Testis (tissue), 2 donors: ENCODE measurements around the gene KLHL22.

ENCODE experiments used
- CTCF ChIP-seq, 3 experiments: fragments of 450-650 bp in 2 of 3; fragments of 200-600 bp in 1 of 3; sonication (generic) in 1 of 3; IDR thresholded peaks; one replicate each; pipeline ENCODE4 v1.5.1; 2016 to 2019; ENCODE audit warnings: antibody characterized with exemption in 3 of 3, mild to moderate bottlenecking in 2 of 3, moderate library complexity in 1 of 3
- POLR2A ChIP-seq: fragments of 450-650 bp; IDR thresholded peaks from one replicate; pipeline ENCODE4 v1.6.1; 2017; ENCODE audit warnings: antibody characterized with exemption, mild to moderate bottlenecking, moderate library complexity

- TF ChIP-seq CTCF (IDR thresholded peaks at IDR 0.05): no peak
- TF ChIP-seq POLR2A: no peak
Measured at GRCh38 chr22:20516399-20516798, 20.8 kb upstream of the KLHL22 start.
